8988T (cell line): Measurements from ENCODE around the gene L3MBTL1.
"Not testable (repeated sequence)": the region's sequence is repeated elsewhere in the genome, so short reads cannot be mapped to it uniquely, and the experiment has no call there.

Source experiments
- DNase-seq: peaks from one replicate; pipeline ENCODE4 v3.0.0; 2011

Gene L3MBTL1

GRCh38 chr20:43560974-43561373 is 53.5 kb downstream of the L3MBTL1 start:
- no peak for DNase-seq

DNA sequence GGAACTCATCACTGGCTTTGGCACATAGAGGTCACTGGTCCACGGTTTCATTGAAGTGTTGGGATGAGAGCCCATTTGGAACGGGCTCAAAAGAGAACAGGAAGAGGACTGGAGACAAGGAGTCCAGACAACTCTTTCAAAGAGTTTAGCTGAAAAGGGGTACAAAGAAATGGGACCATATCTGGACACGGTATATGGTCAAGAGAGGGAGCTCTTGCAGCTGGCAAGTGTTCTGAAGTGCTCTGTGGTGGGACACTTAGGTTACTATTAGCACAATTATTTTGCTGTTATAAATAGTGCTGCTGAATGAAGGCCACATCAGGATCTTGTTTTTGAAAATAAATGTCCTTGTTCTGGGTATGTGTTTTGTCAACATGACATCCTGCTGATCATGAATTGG is 55.9 kb downstream of the L3MBTL1 start:
- no peak for DNase-seq

- no peak for DNase-seq
These were observed 56.5 kb downstream of the L3MBTL1 start for GRCh38 chr20:43563991-43564390.

GRCh38 chr20:43564455-43564854 is 57.0 kb downstream of the L3MBTL1 start:
- no peak for DNase-seq

GRCh38 chr20:43564993-43565757 is 57.7 kb downstream of the L3MBTL1 start:
- no peak for DNase-seq

DNA sequence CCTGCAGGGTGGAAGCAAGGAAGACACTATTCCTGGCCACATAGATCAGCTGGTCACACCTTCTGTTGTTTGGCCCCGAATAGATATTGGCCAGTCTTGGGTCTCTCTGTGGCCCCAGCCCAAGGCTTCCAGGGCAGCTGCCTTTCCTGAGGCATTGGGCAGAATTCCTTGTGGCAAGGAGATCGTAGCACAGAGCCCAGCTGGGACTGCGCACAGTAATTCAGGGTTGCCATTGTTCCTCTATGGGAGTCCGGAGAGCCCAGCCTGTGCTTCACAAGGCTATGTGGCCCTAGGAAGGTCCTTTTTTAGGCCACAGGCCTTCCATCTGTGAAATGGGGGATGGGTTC is 58.2 kb downstream of the L3MBTL1 start:
- no peak for DNase-seq

- no peak for DNase-seq
These were observed 60.0 kb downstream of the L3MBTL1 start for GRCh38 chr20:43567477-43567876.

GRCh38 chr20:43568706-43569105 is 61.2 kb downstream of the L3MBTL1 start:
- no peak for DNase-seq

DNA sequence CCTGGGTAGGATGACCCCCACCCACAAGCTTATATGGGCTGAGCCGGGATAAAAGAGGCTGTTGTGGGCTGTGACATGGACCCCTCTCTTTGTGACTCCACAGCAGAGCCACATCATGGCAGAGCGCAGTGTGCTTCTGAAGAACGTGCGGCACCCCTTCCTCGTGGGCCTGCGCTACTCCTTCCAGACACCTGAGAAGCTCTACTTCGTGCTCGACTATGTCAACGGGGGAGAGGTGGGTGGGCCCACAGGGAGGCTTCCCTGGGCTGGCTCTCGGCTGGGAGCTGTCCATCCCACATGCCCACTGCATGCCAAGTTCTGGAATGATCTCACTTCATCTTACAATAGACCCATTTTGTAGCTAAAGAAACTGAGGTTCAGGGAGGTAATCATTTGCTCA is 61.8 kb downstream of the L3MBTL1 start:
- DNase-seq: no peak

- no peak for DNase-seq
These were observed 63.0 kb downstream of the L3MBTL1 start for GRCh38 chr20:43570496-43570895.

- no peak for DNase-seq
These were observed 63.8 kb downstream of the L3MBTL1 start for GRCh38 chr20:43571310-43571709.

DNA sequence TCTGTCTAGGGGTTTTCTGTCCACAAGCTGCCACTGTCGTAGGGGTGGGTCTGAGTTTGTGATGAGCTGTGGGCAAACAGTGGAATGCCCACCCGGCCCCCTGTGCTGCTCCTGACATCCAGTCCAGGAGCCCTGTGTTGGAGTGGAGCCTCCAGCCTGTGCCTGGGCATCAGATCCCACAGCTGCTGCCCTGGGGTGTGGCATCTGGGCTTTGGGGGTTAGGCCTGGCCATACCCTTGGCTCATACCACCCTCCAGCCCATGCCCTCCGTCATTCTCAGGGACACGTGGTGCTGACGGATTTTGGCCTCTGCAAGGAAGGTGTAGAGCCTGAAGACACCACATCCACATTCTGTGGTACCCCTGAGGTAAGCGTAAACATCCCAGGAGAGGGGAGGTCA is 64.3 kb downstream of the L3MBTL1 start:
- no peak for DNase-seq

DNA sequence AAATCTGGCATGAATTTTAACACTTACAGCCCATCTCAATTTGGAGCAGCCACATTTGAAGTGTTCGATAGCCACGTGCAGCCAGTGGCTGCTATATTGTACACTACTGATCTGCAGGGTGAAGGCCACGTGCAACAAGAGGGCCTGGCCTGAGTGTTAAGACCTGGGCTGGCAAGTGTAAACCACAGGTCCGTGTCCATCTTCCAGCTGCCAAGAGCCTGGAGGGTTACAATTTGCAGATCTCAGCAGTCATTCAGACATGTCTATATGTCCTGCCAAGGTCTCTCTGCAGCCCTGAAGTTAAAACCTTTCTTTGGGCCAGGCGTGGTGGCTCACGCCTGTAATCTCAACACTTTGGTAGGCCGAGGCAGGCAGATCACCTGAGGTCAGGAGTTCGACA is 65.4 kb downstream of the L3MBTL1 start:
- DNase-seq: no peak

GRCh38 chr20:43576108-43576507 is 68.6 kb downstream of the L3MBTL1 start:
- no peak for DNase-seq

DNA sequence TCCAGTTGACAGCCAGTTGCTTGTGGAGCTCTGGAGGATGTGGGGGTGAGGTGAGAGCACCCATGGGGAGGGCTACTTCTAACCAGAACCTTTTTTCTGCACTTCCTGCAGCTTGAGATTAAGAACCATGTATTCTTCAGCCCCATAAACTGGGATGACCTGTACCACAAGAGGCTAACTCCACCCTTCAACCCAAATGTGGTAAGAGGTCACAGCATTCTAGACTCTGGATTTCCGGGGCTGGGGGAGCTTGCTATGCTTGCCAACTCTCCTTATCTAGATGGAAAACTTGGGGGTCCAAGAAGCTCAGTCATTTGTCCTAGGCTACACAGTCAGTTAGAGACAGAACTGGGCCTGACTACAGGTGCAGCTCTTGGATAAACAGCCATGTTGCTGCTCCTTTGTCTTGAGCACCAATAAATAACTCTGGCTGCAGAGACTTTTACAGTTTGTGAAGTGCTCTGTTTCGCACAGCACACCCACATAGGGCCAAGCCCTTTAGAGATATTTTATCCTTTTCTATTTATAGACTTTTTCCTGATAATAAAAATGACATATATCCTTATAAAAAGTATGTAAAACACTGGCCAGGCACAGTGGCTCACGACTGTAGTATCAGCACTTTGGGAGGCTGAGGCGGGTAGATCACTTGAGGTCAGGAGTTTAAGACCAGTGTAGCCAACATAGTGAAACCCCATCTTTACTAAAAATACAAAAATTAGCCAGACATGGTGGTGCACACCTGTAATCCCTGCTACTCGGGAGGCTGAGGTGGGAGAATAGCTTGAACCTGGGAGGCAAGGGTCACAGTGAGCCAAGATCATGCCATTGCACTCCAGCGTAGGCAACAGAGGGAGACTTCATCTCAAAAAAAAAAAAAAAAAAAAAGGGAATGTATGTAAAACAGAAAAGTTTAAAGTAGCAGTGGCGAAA is 72.6 kb downstream of the L3MBTL1 start:
- DNase-seq: no peak

DNA sequence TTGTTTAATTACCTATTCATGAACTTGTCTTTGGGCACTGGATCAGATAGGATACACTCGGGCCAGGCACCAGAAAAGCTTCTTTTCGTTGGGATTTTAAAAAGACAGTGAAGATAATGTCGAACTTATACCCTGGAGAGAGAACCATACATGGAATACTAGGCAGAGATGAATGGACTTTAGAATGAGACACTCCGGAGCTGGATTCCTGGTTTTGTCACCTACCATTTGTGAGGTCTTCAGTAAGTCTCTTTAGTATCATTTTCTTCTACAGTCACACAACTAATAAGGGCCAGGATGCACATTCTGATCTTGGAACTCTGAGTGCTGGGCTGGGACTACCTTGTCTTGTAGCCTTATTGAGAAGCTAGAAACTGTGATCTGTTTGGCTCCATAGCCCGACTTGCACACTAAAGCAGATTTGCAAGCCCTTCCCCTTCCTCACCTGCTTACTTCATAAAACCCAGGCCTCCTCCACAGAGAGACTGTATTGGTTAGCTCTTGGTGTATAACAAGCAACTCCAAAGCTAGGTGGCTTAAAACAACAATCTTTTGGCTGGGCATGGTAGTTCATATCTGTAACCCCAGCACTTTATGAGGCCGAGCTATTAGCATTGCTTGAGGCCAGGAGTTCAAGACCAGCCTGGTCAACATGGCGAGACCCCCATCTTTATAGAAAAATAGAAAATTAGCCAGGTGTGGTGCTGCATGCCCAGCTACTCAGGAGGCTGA is 75.8 kb downstream of the L3MBTL1 start:
- no peak for DNase-seq

DNA sequence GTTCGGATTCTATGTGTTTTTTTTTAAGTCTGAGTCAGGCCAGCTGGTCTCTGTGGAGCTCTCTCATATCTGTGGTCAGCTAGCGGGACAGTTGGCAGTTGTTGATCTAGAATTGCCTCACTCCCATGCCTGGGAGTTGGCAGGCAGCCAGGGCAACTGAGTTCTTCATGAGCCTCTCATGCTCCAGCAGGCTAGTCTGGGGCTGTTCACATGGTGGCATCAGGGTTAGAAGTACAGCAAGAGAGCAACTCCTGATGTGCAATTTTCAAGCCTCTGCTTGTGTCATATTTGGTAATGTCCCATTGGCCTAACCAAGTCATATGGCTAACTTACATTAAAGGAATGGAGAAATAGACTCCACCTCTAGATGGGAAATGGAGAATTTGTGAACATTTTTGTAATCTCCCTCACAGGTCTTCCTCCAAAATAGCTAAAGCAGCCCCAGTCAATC is 76.5 kb downstream of the L3MBTL1 start:
- no peak for DNase-seq

DNA sequence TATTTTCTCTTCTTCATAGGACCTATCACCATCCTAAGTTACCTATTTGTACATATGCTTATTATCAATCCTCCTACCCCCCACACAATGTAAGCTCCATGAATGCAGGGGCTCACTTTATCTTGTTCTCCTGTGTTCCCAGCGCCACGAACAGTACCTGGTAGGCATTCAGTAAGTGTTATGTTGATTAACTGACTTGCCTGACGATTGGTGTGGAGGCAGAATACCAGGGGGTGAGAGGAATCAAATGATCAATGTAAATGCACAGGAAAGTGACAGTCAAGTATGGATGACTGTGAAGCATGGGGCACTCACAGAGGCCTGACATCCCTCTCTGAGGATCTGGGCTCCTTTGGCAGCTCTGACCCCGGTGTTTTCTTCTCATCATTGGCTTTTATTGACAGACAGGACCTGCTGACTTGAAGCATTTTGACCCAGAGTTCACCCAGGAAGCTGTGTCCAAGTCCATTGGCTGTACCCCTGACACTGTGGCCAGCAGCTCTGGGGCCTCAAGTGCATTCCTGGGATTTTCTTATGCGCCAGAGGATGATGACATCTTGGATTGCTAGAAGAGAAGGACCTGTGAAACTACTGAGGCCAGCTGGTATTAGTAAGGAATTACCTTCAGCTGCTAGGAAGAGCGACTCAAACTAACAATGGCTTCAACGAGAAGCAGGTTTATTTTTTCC is 77.1 kb downstream of the L3MBTL1 start:
- no peak for DNase-seq

DNA sequence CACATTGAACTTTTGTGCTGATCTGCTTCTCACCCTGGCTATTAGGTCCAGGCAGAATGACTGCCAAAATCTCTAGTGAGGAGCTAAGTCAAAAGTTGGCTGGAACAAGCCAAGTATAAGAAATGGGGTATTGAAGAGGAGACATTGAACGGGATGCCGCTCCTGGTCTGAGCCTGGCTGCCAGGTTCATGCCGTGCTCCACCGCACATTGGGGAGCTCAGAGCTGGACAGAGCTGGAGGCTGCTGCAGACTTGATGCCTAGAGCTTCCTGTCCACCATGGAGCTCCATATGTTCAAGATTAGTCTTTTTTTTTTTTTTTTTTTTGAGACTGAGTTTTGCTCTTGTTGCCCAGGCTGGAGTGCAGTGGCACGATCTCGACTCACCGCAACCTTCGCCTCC is 79.1 kb downstream of the L3MBTL1 start:
- no peak for DNase-seq

DNA sequence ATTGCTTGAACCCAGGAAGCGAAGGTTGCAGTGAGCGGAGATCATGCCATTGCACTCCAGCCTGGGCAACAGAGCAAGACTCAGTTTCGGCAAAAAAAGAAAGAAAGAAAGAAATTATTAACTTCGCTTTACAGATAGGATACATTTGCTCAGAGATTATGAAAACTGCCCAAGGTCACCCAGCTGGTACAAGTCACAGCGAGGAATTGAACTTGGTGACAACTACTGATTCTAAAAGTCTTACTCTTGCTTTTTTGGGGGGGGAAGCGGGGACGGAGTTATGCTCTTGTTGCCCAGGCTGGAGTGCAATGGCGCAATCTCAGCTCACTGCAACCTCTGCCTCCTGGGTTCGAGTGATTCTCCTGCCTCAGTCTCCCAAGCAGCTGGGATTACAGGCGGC is 81.0 kb downstream of the L3MBTL1 start:
- not testable (repeated sequence) for DNase-seq

DNA sequence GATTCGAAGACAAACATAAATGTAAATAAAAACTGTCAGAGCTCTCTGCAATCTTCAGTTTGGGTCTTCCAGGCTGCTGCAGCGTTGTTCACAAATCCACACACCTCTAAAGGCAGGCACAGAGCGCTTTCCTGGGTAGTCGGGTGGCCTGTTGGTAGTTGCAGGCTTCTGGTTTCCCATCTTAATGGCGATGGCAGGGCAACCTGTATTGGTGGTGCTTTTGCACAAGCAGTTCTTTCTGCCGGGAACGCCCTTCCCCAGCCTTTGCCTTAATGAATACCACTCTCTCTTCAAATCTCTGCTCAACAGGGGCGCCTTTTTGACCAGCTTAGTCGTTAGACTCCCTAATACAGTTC is 82.5 kb downstream of the L3MBTL1 start:
- DNase-seq: no peak

- peak; percentile 79 for DNase-seq
These were observed 83.2 kb downstream of the L3MBTL1 start, which contains the start of gene IFT52 for GRCh38 chr20:43590392-43591303. Gene IFT52, plus strand, starts transcription at chr20:43590937. Its CDS starts 3,762 bp downstream, at chr20:43594699.
